Naive thymus-derived CD8-positive, alpha-beta T cell (primary cell): ENCODE measurements around the gene GPS1. TPM values are rescaled to one million over a fixed set of nuclear protein-coding genes. Genes with fewer than 3 reads are reported as not detected.

Experiments used
- ATAC-seq, 2 donors: fragments of 150-1000 bp; cut with Tn5 transposase in 1 of 2; sonication (Bioruptor Pico), chemical (Tn5 transposase) in 1 of 2; 1 replicate in 1 of 2; 2 replicates in 1 of 2; pipeline ENCODE4 v1.10.0; 2021; ENCODE audit warnings: mild to moderate bottlenecking in 2 of 2, moderate library complexity in 2 of 2
- POLR2A ChIA-PET: fragments of 350-600 bp; sonication (Branson Sonifier 250); formaldehyde crosslinking; loops from one replicate; lab custom pipeline; 2021; ENCODE audit warnings: antibody characterized with exemption; lab: Charles Lee
- DNase-seq, 10 donors: peaks; one replicate each; pipeline versions ENCODE4 v3.0.0 to v3.0.0-alpha.2; 2020 to 2022
- H3K27ac Mint-ChIP-seq, 10 donors: one replicate each; pipeline ENCODE4 v1.8.0; 2020 to 2022; ENCODE audit warnings: mild to moderate bottlenecking in 10 of 10, mixed read lengths in 10 of 10, moderate library complexity in 4 of 10, inconsistent platforms in 1 of 10
- H3K27me3 Mint-ChIP-seq, 5 donors: one replicate each; pipeline ENCODE4 v1.8.0; 2021 to 2022; ENCODE audit warnings: mixed read lengths in 5 of 5
- H3K36me3 Mint-ChIP-seq, 3 donors: one replicate each; pipeline ENCODE4 v1.8.0; 2020 to 2022; ENCODE audit warnings: mixed read lengths in 3 of 3, mild to moderate bottlenecking in 2 of 3, inconsistent platforms in 1 of 3
- H3K4me1 Mint-ChIP-seq, 4 donors: one replicate each; pipeline ENCODE4 v1.8.0; 2021 to 2022; ENCODE audit warnings: mixed read lengths in 4 of 4
- H3K4me3 Mint-ChIP-seq, 10 donors: one replicate each; pipeline ENCODE4 v1.8.0; 2020 to 2022; ENCODE audit warnings: mild to moderate bottlenecking in 10 of 10, mixed read lengths in 10 of 10, moderate library complexity in 6 of 10, inconsistent platforms in 1 of 10
- H3K9me3 Mint-ChIP-seq, 9 donors: one replicate each; pipeline ENCODE4 v1.8.0; 2020 to 2022; ENCODE audit warnings: mixed read lengths in 9 of 9, mild to moderate bottlenecking in 3 of 9, inconsistent platforms in 1 of 9, moderate library complexity in 1 of 9
- polyA plus RNA-seq, 3 donors: library from polyadenylated mRNA; unstranded; fragments of 300-500 nt; fragmentation: Illumina TruSeq; gene quantifications; one replicate each; pipeline ENCODE4 v1.2.3, GENCODE V29; 2021
- total RNA-seq, 8 experiments: library from RNA in 2 of 8; stranded (reverse) in 2 of 8; gene quantifications; one replicate each; pipeline ENCODE4 v1.2.3 and lab custom pipeline; 2021 to 2026

GPS1 gene
- total and polyA plus RNA-seq, 5 experiments from 2014 or later = 88.2 to 140 (median 122) TPM

GRCh38 chr17:82080789-82081464, 29.2 kb downstream of the GPS1 start:
- Mint-ChIP-seq H3K27ac (peak overlapping the region in 1 of 10 donors; percentile 13), H3K4me1 (no peaks in the 10 kb centered on the region), H3K4me3 (no peak overlapping the region), H3K36me3 (peaks cover 0 to 29% (median 5%) of the 10 kb centered on the region in 3 donors), H3K27me3 (no peaks in the 10 kb centered on the region), H3K9me3 (no peaks in the 10 kb centered on the region)
- DNase-seq = no peak
- no peak for ATAC-seq
- POLR2A ChIA-PET = no interaction called here

- no peaks in the 10 kb centered on the region for H3K9me3 Mint-ChIP-seq
These were observed 29.8 kb downstream of the GPS1 start for GRCh38 chr17:82081546-82081945.

GRCh38 chr17:82081966-82082365, 30.3 kb downstream of the GPS1 start:
- Mint-ChIP-seq H3K4me3 (no peak overlapping the region), H3K36me3 (peaks cover 0 to 30% (median 5%) of the 10 kb centered on the region in 3 donors), H3K9me3 (no peaks in the 10 kb centered on the region), H3K4me1 (no peaks in the 10 kb centered on the region), H3K27me3 (no peaks in the 10 kb centered on the region), H3K27ac (no peak overlapping the region)
- POLR2A ChIA-PET = no interaction called here
- no peak for DNase-seq
- ATAC-seq = no peak

More at GRCh38 chr17:82081546-82081945, 29.8 kb downstream of the GPS1 start:
- Mint-ChIP-seq H3K4me1 (no peaks in the 10 kb centered on the region), H3K36me3 (peaks cover 0 to 29% (median 5%) of the 10 kb centered on the region in 3 donors), H3K27ac (peak overlapping the region in 1 of 10 donors; percentile 13), H3K4me3 (no peak overlapping the region), H3K27me3 (no peaks in the 10 kb centered on the region)
- POLR2A ChIA-PET = no interaction called here
- no peak for DNase-seq
- no peak for ATAC-seq

- H3K36me3 Mint-ChIP-seq = peaks cover 0 to 31% (median 5%) of the 10 kb centered on the region in 3 donors
- POLR2A ChIA-PET = interaction anchor here (1.0 kb wide), 1 partner anchor 44 kb away, joined by 3 read pairs; no protein-coding TSS in a partner anchor
- H3K9me3 Mint-ChIP-seq = no peaks in the 10 kb centered on the region
- H3K27me3 Mint-ChIP-seq = no peaks in the 10 kb centered on the region
- H3K4me1 Mint-ChIP-seq = no peaks in the 10 kb centered on the region
- no peak overlapping the region for H3K27ac Mint-ChIP-seq
- DNase-seq (no peak), ATAC-seq (no peak)
- no peak overlapping the region for H3K4me3 Mint-ChIP-seq
These were observed 30.8 kb downstream of the GPS1 start for GRCh38 chr17:82082456-82082855.

GRCh38 chr17:82083009-82083408, 31.3 kb downstream of the GPS1 start:
- POLR2A ChIA-PET = interaction anchor here (1.0 kb wide), 1 partner anchor 43 kb away, joined by 3 read pairs; no protein-coding TSS in a partner anchor
- no peak for ATAC-seq
- H3K4me3 Mint-ChIP-seq = no peak overlapping the region
- no peaks in the 10 kb centered on the region for H3K4me1 Mint-ChIP-seq
- peaks cover 0 to 33% (median 5%) of the 10 kb centered on the region in 3 donors for H3K36me3 Mint-ChIP-seq
- no peaks in the 10 kb centered on the region for H3K9me3 Mint-ChIP-seq
- no peak for DNase-seq
- no peaks in the 10 kb centered on the region for H3K27me3 Mint-ChIP-seq
- no peak overlapping the region for H3K27ac Mint-ChIP-seq

GRCh38 chr17:82083533-82084359, 32.0 kb downstream of the GPS1 start:
- no peaks in the 10 kb centered on the region for H3K27me3 Mint-ChIP-seq
- no peaks in the 10 kb centered on the region for H3K4me1 Mint-ChIP-seq
- POLR2A ChIA-PET = no interaction called here
- no peaks in the 10 kb centered on the region for H3K9me3 Mint-ChIP-seq
- ATAC-seq = no peak
- no peak for DNase-seq
- H3K36me3 Mint-ChIP-seq = peaks cover 0 to 34% (median 5%) of the 10 kb centered on the region in 3 donors
- no peak overlapping the region for H3K27ac Mint-ChIP-seq
- no peak overlapping the region for H3K4me3 Mint-ChIP-seq

- POLR2A ChIA-PET = no interaction called here
- H3K36me3 Mint-ChIP-seq = peaks cover 0 to 31% (median 3%) of the 10 kb centered on the region in 3 donors
- no peaks in the 10 kb centered on the region for H3K9me3 Mint-ChIP-seq
- no peaks in the 10 kb centered on the region for H3K4me1 Mint-ChIP-seq
- ATAC-seq (no peak), DNase-seq (peak in 1 of 10 donors; percentile 3)
- no peak overlapping the region for H3K4me3 Mint-ChIP-seq
- H3K27me3 Mint-ChIP-seq = no peaks in the 10 kb centered on the region
- H3K27ac Mint-ChIP-seq = peak overlapping the region in 1 of 10 donors; percentile 9
These were observed 32.8 kb downstream of the GPS1 start for GRCh38 chr17:82084373-82085030.

GRCh38 chr17:82085031-82085861, 33.5 kb downstream of the GPS1 start:
- DNase-seq = peak in 2 of 10 donors; percentile 5 to 32
- H3K4me1 Mint-ChIP-seq = no peaks in the 10 kb centered on the region
- H3K36me3 Mint-ChIP-seq = peaks cover 0 to 26% (median 0%) of the 10 kb centered on the region in 3 donors
- peak overlapping the region in 1 of 10 donors; percentile 44 for H3K27ac Mint-ChIP-seq
- no peaks in the 10 kb centered on the region for H3K27me3 Mint-ChIP-seq
- H3K9me3 Mint-ChIP-seq = no peaks in the 10 kb centered on the region
- POLR2A ChIA-PET = no interaction called here
- H3K4me3 Mint-ChIP-seq = no peak overlapping the region
- no peak for ATAC-seq

GRCh38 chr17:82085931-82086764, 34.5 kb downstream of the GPS1 start:
- H3K4me3 Mint-ChIP-seq = no peak overlapping the region
- POLR2A ChIA-PET = interaction anchor here (0.6 kb wide), 1 partner anchor 19 kb away, joined by 3 read pairs; no protein-coding TSS in a partner anchor
- no peaks in the 10 kb centered on the region for H3K9me3 Mint-ChIP-seq
- ATAC-seq (no peak), DNase-seq (peak in 1 of 10 donors; percentile 49)
- no peaks in the 10 kb centered on the region for H3K27me3 Mint-ChIP-seq
- H3K36me3 Mint-ChIP-seq = peaks cover 0 to 25% (median 0%) of the 10 kb centered on the region in 3 donors
- no peaks in the 10 kb centered on the region for H3K4me1 Mint-ChIP-seq
- H3K27ac Mint-ChIP-seq = no peak overlapping the region

- Mint-ChIP-seq H3K27me3 (no peaks in the 10 kb centered on the region), H3K4me1 (no peaks in the 10 kb centered on the region), H3K36me3 (peaks cover 0 to 22% (median 0%) of the 10 kb centered on the region in 3 donors), H3K4me3 (no peak overlapping the region), H3K9me3 (no peaks in the 10 kb centered on the region), H3K27ac (no peak overlapping the region)
- ATAC-seq = no peak
- POLR2A ChIA-PET = no interaction called here
- peak in 2 of 10 donors; percentile 6 to 40 for DNase-seq
These were observed 35.5 kb downstream of the GPS1 start for GRCh38 chr17:82086941-82087906.
